IPS DF 6.9 (cell line): ENCODE results near the gene KIAA0930.
"Not testable (repeated sequence)": the region's sequence is repeated elsewhere in the genome, so short reads cannot be mapped to it uniquely, and the experiment has no call there.

Source experiments
- DNase-seq: peaks from one replicate; pipeline ENCODE4 v3.0.0-alpha.2; 2013; ENCODE audit warnings: low read depth, low spot score
- H3K27ac ChIP-seq: one replicate; pipeline ENCODE4 v1.5.1; 2013; ENCODE audit warnings: low read length, control low read depth
- H3K27me3 ChIP-seq: 2 replicates; pipeline ENCODE4 v1.6.1; 2013; ENCODE audit warnings: mild to moderate bottlenecking, low read length; ENCODE audit not compliant: control insufficient read depth, insufficient read depth
- H3K36me3 ChIP-seq: 2 replicates; pipeline ENCODE4 v1.6.1; 2013; ENCODE audit warnings: low read length; ENCODE audit not compliant: control insufficient read depth, insufficient read depth
- H3K4me1 ChIP-seq: 2 replicates; pipeline ENCODE4 v1.6.1; 2013; ENCODE audit warnings: low read length; ENCODE audit not compliant: control insufficient read depth, insufficient read depth
- H3K4me3 ChIP-seq: 2 replicates; pipeline ENCODE4 v1.5.1; 2013; ENCODE audit warnings: mild to moderate bottlenecking, low read length
- H3K9me3 ChIP-seq: 2 replicates; pipeline ENCODE4 v1.6.1; 2013; ENCODE audit warnings: low read length, inconsistent platforms; ENCODE audit not compliant: control insufficient read depth, insufficient read depth
- WGBS: extraction: QIAGEN DNeasy Blood & Tissue Kit; methylation state at CpG from one replicate; pipeline ENCODE4 v1.1.7; 2013; ENCODE audit warnings: mixed read lengths, missing lambda C conversion rate; ENCODE audit not compliant: insufficient read length, insufficient coverage; 5-methylcytosine and 5-hydroxymethylcytosine counted together

The KIAA0930 gene

GRCh38 chr22:45200230-45200629, 40.5 kb downstream of the KIAA0930 start:
- no peak for DNase-seq
- no CpG with 5 or more reads among the region's 9 CpGs for WGBS
- no peaks in the 10 kb centered on the region for H3K9me3 ChIP-seq
- no peaks in the 10 kb centered on the region for H3K27me3 ChIP-seq
- H3K4me1 ChIP-seq = no peaks in the 10 kb centered on the region; the same call in 1 of the 2 replicates
- H3K27ac ChIP-seq = no peak overlapping the region
- H3K36me3 ChIP-seq = peaks cover 7% of the 10 kb centered on the region; the same call in 1 of the 2 replicates
- H3K4me3 ChIP-seq = no peak overlapping the region

DNA sequence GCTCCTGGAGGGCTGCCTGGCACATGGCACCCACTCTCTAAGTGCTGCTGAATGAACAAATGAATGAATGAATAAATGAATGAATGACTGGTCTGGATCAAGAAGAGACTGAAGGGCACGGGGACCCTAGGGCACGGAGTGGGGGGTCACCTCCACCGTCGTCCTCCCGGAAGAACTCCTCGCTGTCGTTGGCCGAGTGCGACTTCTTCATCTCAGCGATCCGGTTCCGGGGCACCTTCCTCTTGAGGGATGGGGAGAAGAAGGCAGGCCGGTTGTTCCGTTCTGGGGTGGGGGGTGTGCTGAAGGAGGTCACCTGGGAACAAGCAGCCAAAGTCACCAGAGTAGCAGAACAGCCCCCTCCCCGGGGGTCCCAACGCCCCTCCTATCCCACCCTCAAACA, 41.0 kb downstream of the KIAA0930 start:
- Histone ChIP-seq H3K4me3 (no peak overlapping the region), H3K27me3 (no peaks in the 10 kb centered on the region), H3K4me1 (no peaks in the 10 kb centered on the region; the same call in 1 of the 2 replicates), H3K27ac (no peak overlapping the region), H3K36me3 (peaks cover 7% of the 10 kb centered on the region; the same call in 1 of the 2 replicates), H3K9me3 (no peaks in the 10 kb centered on the region)
- no CpG with 5 or more reads among the region's 16 CpGs for WGBS
- DNase-seq = no peak

- no peak overlapping the region for H3K27ac ChIP-seq
- H3K27me3 ChIP-seq = no peaks in the 10 kb centered on the region
- no peaks in the 10 kb centered on the region for H3K9me3 ChIP-seq
- WGBS = no CpG with 5 or more reads among the region's 9 CpGs
- H3K36me3 ChIP-seq = peaks cover 7% of the 10 kb centered on the region; the same call in 1 of the 2 replicates
- H3K4me3 ChIP-seq = no peak overlapping the region
- H3K4me1 ChIP-seq = no peaks in the 10 kb centered on the region; the same call in 1 of the 2 replicates
- DNase-seq = no peak
Measured at GRCh38 chr22:45198463-45198795, 42.3 kb downstream of the KIAA0930 start.

DNA sequence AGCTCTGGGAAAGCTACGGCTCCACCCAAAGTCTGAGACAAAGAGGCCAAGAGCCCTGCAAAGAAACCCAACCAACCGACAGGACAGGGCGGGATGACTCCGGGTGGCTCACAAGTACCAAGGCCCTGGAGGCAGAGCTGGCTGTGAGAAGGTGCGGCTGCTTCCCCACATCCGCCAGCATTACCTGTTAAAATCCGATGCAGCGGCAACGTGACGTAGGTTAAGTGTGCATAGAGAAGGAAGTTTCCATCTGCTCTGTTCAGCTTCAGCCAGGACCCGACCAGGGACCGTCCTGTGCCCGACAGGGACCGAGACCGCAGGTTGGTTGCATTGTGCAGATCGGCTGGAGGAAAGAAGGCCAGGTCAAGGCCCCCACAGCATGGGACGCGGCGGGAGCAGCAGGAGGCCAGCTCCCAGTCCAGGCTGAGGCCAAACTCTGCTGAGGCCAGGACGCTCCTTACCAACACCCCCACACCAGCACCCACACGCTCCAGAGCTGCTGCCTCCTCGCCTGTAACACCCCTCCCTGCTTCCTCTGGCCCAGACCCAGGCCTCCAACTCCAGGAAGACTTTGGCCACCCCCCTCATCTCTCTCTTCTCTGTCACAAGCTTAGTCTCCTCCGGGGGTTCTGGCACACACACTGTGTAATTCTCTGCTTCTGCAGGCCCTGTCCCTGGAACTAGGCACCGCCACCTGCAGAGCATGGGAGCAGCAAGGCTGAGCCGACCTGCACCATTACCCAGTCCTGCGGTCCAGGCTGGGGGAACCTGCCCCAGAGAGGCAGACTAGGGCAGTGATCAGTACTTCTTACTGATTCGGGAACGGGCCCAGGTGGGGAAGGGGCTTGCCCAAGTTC, 42.9 kb downstream of the KIAA0930 start:
- H3K36me3 ChIP-seq = peaks cover 3% of the 10 kb centered on the region; the same call in 1 of the 2 replicates
- no CpG with 5 or more reads among the region's 28 CpGs for WGBS

GRCh38 chr22:45196926-45197605, 43.6 kb downstream of the KIAA0930 start:
- H3K27ac ChIP-seq = no peak overlapping the region
- H3K4me1 ChIP-seq = no peaks in the 10 kb centered on the region; the same call in 1 of the 2 replicates
- no peak overlapping the region for H3K4me3 ChIP-seq
- no peaks in the 10 kb centered on the region for H3K27me3 ChIP-seq
- no peaks in the 10 kb centered on the region for H3K9me3 ChIP-seq
- no CpG with 5 or more reads among the region's 34 CpGs for WGBS
- peaks cover 2% of the 10 kb centered on the region; the same call in 1 of the 2 replicates for H3K36me3 ChIP-seq
- DNase-seq = no peak

More for the DNA sequence above, 42.9 kb downstream of the KIAA0930 start:
- Histone ChIP-seq H3K9me3 (no peaks in the 10 kb centered on the region), H3K27ac (no peak overlapping the region), H3K4me1 (no peaks in the 10 kb centered on the region; the same call in 1 of the 2 replicates), H3K4me3 (no peak overlapping the region), H3K27me3 (no peaks in the 10 kb centered on the region)
- DNase-seq = no peak

DNA sequence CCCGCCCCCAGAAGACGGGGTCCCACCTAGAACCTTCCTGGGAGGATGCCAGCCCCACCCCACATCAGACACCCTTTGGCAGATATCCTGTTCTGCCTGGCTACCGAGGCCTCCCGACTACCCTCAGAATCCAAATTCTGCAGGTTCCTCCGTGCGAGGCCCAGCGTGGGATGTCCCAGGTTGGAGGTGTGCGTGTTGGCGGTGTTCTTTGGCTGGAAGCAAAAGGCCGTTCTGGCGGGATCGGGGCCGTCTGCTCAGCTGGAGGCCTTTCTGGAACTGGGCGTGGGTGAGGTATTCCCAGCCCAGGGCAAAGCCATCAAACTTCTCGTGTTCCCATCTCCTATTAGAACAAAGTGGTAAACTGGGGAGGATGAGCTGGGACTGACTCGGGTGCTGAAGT, 44.4 kb downstream of the KIAA0930 start:
- Histone ChIP-seq H3K4me3 (no peak overlapping the region), H3K27ac (no peak overlapping the region)
- no CpG with 5 or more reads among the region's 16 CpGs for WGBS

GRCh38 chr22:45195616-45196015, 45.1 kb downstream of the KIAA0930 start:
- peaks cover 2% of the 10 kb centered on the region; the same call in 1 of the 2 replicates for H3K36me3 ChIP-seq

More for the DNA sequence above, 44.4 kb downstream of the KIAA0930 start:
- Histone ChIP-seq H3K36me3 (peaks cover 2% of the 10 kb centered on the region; the same call in 1 of the 2 replicates), H3K4me1 (no peaks in the 10 kb centered on the region; the same call in 1 of the 2 replicates), H3K27me3 (no peaks in the 10 kb centered on the region), H3K9me3 (no peaks in the 10 kb centered on the region)
- no peak for DNase-seq

DNA sequence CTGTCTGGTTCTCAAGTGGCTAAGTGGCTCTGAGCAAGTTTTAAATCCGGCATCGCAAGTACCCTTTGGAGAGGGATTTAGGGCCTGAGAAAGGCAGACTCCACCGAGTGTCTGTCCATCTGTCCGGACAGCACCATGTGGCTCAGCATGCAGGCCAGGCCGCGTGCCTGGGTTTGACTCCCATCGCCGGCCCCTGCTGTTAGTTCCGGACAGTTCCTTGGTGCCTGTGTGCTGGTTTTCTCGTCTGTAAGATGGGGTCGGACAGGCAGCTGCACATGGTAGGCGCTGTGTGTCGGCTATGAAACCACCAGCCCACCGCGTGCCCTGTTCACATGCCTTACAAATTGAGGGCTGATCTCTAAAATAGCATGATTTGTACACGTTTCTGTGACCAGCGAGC, 46.0 kb downstream of the KIAA0930 start:
- no CpG with 5 or more reads among the region's 17 CpGs for WGBS
- Histone ChIP-seq H3K27ac (no peak overlapping the region), H3K27me3 (no peaks in the 10 kb centered on the region), H3K9me3 (no peaks in the 10 kb centered on the region), H3K4me3 (no peak overlapping the region), H3K36me3 (peaks cover 2% of the 10 kb centered on the region; the same call in 1 of the 2 replicates), H3K4me1 (no peaks in the 10 kb centered on the region)
- no peak for DNase-seq

More at GRCh38 chr22:45195616-45196015, 45.1 kb downstream of the KIAA0930 start:
- Histone ChIP-seq H3K9me3 (no peaks in the 10 kb centered on the region), H3K4me1 (no peaks in the 10 kb centered on the region; the same call in 1 of the 2 replicates), H3K27ac (no peak overlapping the region), H3K27me3 (no peaks in the 10 kb centered on the region), H3K4me3 (no peak overlapping the region)
- no CpG with 5 or more reads among the region's 7 CpGs for WGBS
- no peak for DNase-seq

DNA sequence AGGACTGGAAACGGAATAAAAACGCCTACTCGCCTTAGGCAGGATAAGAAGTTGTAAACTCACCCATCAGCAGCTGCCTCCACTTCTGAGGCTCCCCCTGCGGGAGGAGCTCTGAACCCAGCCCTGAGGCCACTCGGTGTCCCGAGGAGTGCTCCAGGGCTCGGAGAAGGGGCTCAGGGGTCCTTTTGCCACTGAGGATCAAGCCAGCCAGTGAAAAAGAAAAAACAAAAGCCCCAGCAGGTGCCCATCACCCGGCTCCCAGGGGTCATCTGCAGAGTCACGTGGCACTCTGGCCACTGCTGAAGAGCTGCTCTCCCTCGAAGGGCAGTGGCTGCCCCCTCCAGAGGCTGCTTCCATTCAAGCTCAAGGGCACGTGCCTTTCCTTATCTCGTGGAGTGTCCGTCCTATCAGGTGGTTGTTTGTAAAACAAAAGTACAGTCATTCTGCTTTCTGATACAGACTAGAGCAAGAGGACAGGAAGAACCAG, 48.0 kb downstream of the KIAA0930 start:
- WGBS = no CpG with 5 or more reads among the region's 13 CpGs

GRCh38 chr22:45191746-45192145, 48.9 kb downstream of the KIAA0930 start:
- WGBS = no CpG with 5 or more reads among the region's 9 CpGs
- H3K27ac ChIP-seq, DNase-seq, H3K4me3 ChIP-seq, H3K27me3 ChIP-seq, H3K4me1 ChIP-seq, H3K9me3 ChIP-seq, H3K36me3 ChIP-seq: not testable (repeated sequence)

More for the DNA sequence above, 48.0 kb downstream of the KIAA0930 start:
- no peak overlapping the region for H3K4me3 ChIP-seq
- no peaks in the 10 kb centered on the region for H3K27me3 ChIP-seq
- H3K4me1 ChIP-seq = no peaks in the 10 kb centered on the region
- H3K9me3 ChIP-seq = no peaks in the 10 kb centered on the region
- peaks cover 2% of the 10 kb centered on the region for H3K36me3 ChIP-seq
- H3K27ac ChIP-seq = no peak overlapping the region
- no peak for DNase-seq
